Measurements from ENCODE around the gene CDH4.

DNA sequence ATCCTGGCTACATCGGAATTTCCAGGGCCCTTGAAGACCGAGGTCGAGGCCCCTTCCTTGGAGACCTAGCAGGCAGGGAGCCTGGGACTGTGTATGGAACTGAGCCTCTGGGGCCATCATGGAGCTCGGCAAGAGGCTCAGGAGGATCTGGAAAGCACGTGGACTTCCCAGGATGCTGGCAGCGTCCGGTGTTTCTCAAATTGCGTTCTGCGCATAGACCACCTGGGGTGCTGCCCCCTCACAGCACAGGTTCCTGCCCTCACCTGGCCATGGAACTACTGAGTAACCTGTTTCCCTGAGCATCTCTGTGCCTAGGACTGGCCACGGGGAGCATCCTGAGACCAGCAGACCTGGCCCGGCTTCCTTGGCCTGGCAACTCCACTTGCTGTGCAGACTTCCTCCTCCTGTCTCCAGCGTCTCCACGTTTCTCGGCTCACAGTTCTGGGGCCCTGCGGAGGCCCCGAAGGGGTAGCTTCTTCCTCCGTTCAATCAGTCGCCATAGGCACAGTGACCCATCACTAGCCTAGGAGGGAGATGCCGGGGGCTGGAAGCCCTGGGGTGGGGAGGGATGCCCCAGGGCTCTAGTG, 144.3 kb downstream of the CDH4 start:
- TF ChIP-seq POLR2AphosphoS5 (IDR thresholded peaks at IDR 0.05; ENCODE audit: low read depth, low read length) (no peak), SIN3A (IDR thresholded peaks at IDR 0.05; ENCODE audit: borderline replicate concordance, insufficient read depth, low read length) (no peak)

All from PFSK-1 (cell line).